Measurements from ENCODE around the gene COLEC11. TPM values are rescaled to one million over a fixed set of nuclear protein-coding genes. Genes with fewer than 3 reads are reported as not detected.
A peak's percentile ranks its signal among the peaks of the same experiment; 100 is the strongest.

COLEC11 gene
- total RNA-seq, 1 donor from 2014 or later = not detected

DNA sequence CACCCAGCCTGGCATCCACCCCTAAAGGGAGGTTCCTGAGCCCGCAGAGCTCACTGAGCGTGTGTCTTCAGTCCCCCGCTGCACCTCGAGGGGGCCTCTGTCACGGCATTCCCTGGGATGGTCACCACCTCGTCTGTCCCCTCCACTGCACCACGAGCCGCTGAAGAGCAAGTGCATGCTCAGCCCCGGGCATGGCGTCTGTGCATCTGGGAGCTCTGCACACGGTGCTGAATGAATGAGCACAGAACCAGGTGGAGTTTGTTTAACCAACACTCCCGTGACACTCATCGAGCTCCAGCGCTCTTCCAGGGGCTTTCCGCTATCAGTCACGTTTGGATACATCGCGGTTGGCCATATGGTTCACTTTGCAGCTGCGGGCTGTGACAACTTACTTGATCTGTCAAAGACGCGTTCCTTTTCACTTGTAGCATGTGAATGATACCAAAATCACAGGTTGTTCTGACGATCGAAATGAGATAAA lies 72.3 kb downstream of the COLEC11 start:
- TF ChIP-seq, protein P1, sequence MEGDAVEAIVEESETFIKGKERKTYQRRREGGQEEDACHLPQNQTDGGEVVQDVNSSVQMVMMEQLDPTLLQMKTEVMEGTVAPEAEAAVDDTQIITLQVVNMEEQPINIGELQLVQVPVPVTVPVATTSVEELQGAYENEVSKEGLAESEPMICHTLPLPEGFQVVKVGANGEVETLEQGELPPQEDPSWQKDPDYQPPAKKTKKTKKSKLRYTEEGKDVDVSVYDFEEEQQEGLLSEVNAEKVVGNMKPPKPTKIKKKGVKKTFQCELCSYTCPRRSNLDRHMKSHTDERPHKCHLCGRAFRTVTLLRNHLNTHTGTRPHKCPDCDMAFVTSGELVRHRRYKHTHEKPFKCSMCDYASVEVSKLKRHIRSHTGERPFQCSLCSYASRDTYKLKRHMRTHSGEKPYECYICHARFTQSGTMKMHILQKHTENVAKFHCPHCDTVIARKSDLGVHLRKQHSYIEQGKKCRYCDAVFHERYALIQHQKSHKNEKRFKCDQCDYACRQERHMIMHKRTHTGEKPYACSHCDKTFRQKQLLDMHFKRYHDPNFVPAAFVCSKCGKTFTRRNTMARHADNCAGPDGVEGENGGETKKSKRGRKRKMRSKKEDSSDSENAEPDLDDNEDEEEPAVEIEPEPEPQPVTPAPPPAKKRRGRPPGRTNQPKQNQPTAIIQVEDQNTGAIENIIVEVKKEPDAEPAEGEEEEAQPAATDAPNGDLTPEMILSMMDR (IDR thresholded peaks at IDR 0.05; ENCODE audit: unreplicated experiment) = no peak
- peak overlapping the region; percentile 82 for H3K27ac Mint-ChIP-seq
- H3K4me3 Mint-ChIP-seq (ENCODE audit: low read depth) = no peak overlapping the region
- no peaks in the 10 kb centered on the region for H3K36me3 Mint-ChIP-seq (ENCODE audit: insufficient read depth)
- H3K9me3 Mint-ChIP-seq (ENCODE audit: low read depth) = no peaks in the 10 kb centered on the region
- peaks cover 6% of the 10 kb centered on the region for H3K4me1 Mint-ChIP-seq (ENCODE audit: low read depth)
- no peak for DNase-seq (ENCODE audit: low spot score, unreplicated experiment)
- no peaks in the 10 kb centered on the region for H3K27me3 Mint-ChIP-seq

DNA sequence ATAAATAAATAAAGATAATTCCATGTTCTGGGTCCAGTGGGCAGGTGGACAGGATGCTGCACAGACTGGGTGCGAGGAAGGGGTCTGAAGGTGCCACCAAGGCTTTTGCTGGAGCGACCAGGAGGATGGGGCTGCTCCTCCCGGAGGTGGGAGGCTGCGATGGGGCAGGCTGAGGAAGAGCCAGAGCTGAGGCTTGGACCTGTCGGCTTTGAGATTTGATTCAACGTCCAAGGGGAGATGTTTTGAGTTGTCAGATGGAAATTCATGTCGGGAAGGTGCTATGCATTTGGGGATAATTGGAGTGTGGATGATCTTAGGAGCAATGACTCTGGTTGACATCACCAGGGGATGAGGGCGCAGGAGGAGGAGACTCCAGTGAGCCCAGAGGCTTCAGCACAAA lies 74.7 kb downstream of the COLEC11 start:
- H3K27ac Mint-ChIP-seq = no peak overlapping the region
- no peaks in the 10 kb centered on the region for H3K9me3 Mint-ChIP-seq (ENCODE audit: low read depth)
- H3K4me3 Mint-ChIP-seq (ENCODE audit: low read depth) = no peak overlapping the region
- peaks cover 3% of the 10 kb centered on the region for H3K4me1 Mint-ChIP-seq (ENCODE audit: low read depth)
- H3K36me3 Mint-ChIP-seq (ENCODE audit: insufficient read depth) = no peaks in the 10 kb centered on the region
- H3K27me3 Mint-ChIP-seq = peaks cover 5% of the 10 kb centered on the region
- no peak for DNase-seq (ENCODE audit: low spot score, unreplicated experiment)
- TF ChIP-seq, protein P1 (IDR thresholded peaks at IDR 0.05; ENCODE audit: unreplicated experiment) = no peak

DNA sequence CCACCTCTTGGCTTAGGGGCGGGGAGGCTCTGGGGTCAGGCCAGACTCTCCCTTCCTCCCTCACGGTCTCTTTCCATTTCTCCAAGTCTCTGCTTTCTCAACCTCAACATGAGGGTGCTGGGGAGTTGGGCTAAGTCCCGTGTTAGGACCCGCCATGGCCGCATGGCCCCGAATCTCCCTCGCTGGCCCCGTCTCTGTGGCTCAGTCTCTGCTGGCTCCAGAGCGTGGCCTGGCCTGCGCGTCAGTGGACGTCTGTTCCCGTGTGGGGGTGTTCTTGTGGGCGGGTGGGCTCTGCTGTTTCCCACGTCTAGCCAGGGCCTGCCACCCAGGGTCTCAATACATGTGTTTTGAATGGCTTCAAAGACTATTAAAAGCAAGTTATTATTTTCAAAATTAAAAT lies 75.5 kb downstream of the COLEC11 start:
- no peaks in the 10 kb centered on the region for H3K36me3 Mint-ChIP-seq (ENCODE audit: insufficient read depth)
- H3K4me3 Mint-ChIP-seq (ENCODE audit: low read depth) = no peak overlapping the region
- TF ChIP-seq, protein P1 (IDR thresholded peaks at IDR 0.05; ENCODE audit: unreplicated experiment) = no peak
- H3K27me3 Mint-ChIP-seq = peaks cover 5% of the 10 kb centered on the region
- no peaks in the 10 kb centered on the region for H3K9me3 Mint-ChIP-seq (ENCODE audit: low read depth)
- no peak for DNase-seq (ENCODE audit: low spot score, unreplicated experiment)
- peaks cover 3% of the 10 kb centered on the region for H3K4me1 Mint-ChIP-seq (ENCODE audit: low read depth)
- H3K27ac Mint-ChIP-seq = no peak overlapping the region

DNA sequence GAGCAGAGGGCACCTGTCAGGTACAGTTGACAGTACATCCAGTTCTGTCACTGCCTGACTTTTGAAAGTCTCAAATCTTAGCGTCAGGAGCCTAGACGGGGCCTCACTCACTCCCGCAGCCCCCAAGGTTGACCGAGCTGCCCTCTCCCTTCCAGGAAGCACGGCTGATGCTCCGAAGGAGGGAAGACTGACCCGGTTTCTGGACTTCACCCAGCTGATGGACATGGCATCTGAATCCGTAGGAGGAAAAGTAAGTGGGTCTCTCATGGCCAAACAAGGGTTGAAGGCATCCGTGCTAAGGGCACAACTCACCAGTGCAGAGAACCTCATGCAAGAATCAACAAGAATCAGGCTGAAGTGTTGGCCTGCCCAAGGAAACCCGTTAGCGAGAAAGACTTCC lies 76.0 kb downstream of the COLEC11 start:
- TF ChIP-seq, protein P1 (IDR thresholded peaks at IDR 0.05; ENCODE audit: unreplicated experiment) = no peak
- no peaks in the 10 kb centered on the region for H3K36me3 Mint-ChIP-seq (ENCODE audit: insufficient read depth)

DNA sequence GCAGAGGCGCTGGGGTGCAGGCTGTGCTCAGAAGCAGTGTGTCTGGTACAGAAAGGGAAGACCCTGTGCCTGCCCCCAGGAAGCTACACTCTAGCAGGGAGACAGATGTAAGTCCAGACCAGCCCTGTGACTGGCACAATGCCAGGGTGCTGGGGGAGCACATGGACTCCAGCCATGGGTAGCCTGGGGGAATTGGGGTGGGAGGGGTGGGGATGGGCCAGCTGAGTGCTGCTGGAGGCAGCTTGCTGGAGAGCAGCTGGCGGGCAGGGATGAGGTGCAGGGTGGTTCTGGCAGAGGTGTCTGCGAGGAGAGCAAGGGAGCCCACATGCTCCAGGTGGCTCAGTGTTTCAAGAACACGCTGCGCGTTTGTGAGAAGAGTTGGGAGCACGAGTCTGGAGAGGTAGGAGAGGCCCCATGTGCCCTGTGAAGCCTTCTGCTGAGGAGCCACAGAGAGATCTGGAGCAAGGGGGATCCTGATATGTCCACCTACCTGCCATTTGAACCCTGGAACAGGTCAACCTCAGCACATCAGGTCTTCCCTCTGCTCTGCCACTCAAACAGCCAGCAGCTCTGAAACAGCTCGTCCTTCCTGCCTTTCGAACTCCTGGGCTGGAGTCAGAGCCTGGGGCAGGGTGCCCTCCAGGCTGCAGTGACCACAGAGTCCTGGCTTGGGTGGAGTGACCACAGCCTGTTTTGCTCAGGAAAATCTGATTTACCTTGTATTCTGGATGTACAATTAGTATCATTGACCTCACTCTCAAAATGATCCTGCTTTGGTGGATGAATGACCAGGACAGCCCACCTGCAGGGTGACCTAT lies 78.2 kb downstream of the COLEC11 start:
- Mint-ChIP-seq H3K27ac (no peak overlapping the region), H3K27me3 (peaks cover 13% of the 10 kb centered on the region), H3K36me3 (ENCODE audit: insufficient read depth) (no peaks in the 10 kb centered on the region), H3K4me1 (ENCODE audit: low read depth) (no peaks in the 10 kb centered on the region), H3K4me3 (ENCODE audit: low read depth) (no peak overlapping the region), H3K9me3 (ENCODE audit: low read depth) (no peaks in the 10 kb centered on the region)
- DNase-seq (ENCODE audit: low spot score, unreplicated experiment) = no peak
- TF ChIP-seq, protein P1 (IDR thresholded peaks at IDR 0.05; ENCODE audit: unreplicated experiment) = no peak

More for the DNA sequence above, 76.0 kb downstream of the COLEC11 start:
- DNase-seq (ENCODE audit: low spot score, unreplicated experiment) = no peak
- Mint-ChIP-seq H3K27ac (no peak overlapping the region), H3K4me3 (ENCODE audit: low read depth) (no peak overlapping the region), H3K9me3 (ENCODE audit: low read depth) (no peaks in the 10 kb centered on the region), H3K4me1 (ENCODE audit: low read depth) (peaks cover 3% of the 10 kb centered on the region), H3K27me3 (peaks cover 5% of the 10 kb centered on the region)
